HG03108 (cell line): Measurements from ENCODE around the gene FRMD4A.
"Not testable (repeated sequence)": the region's sequence is repeated elsewhere in the genome, so short reads cannot be mapped to it uniquely, and the experiment has no call there.

Source experiments
- ATAC-seq: cut with Tn5 transposase; IDR thresholded peaks from one replicate; pipeline ENCODE4 v1.9.1; 2021; ENCODE audit warnings: moderate library complexity; ENCODE audit not compliant: unreplicated experiment

The FRMD4A gene

DNA sequence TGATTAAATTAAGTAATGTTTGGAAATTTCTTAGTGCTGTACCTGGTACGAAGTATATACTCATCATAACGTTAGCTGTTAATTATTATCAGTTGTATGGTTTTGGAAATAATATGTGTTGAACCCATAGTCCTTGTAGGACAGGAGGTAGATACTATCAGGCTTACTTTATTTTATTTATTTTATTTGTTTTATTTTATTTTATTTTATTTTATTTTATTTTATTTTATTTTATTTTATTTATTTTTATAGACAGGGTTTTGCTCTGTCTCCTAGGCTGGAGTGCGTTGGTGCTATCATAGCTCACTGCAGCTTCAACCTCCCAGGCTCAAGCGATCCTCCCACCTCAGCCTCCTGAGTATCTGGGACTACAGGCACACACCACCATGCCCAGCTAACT, 465.5 kb downstream of the FRMD4A start:
- not testable (repeated sequence) for ATAC-seq

DNA sequence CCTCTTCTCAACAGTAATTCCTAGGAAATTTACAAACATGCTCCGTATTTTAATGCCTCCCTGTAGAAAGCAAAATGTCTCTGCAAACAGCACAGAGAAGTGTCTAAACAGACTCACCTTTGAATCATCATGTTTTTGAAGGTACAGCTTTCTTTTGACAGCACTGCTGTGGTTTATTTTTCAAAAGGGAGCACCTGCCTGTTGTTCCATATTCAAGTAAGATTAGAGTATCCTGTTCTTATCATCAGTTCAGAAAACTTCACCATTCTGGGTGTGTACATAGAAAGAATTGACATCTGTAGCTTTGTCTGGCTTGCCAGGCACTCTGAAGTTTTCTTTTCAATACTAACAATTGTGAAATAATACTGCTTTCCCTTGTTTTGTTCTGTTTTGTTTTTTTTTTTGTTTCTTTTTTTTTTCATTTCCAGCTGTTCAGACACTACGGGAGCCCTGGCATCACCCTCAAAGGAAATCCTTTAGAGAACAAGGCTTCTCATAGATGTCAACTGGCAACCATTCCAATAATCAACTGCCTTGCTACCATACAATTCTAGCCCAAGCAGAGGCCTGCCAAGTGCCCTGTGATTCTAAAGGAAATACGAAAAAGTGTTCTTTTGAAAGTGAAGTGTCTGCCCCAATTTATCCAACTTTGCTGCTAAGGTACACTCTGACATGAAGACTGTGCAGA, 468.0 kb downstream of the FRMD4A start:
- no peak for ATAC-seq

DNA sequence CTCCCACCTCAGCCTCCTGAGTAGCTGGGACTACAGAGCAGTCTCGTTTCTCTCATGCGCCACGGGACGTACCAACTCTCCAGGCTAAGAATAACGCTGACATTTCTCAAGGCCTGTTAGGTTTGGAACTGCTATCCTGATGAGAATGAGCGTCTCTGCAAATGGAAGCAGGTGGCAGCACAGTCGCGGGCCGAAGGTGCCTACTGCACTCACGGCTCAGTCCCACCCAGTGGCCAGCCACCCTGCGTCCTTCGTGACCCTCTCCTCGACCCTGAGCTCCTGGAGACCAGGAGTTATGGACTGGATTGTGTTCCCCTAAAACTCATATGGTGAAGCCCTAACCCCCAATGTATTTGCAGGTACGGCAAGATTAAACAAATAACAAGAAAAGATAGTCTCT, 469.8 kb downstream of the FRMD4A start:
- ATAC-seq = no peak

DNA sequence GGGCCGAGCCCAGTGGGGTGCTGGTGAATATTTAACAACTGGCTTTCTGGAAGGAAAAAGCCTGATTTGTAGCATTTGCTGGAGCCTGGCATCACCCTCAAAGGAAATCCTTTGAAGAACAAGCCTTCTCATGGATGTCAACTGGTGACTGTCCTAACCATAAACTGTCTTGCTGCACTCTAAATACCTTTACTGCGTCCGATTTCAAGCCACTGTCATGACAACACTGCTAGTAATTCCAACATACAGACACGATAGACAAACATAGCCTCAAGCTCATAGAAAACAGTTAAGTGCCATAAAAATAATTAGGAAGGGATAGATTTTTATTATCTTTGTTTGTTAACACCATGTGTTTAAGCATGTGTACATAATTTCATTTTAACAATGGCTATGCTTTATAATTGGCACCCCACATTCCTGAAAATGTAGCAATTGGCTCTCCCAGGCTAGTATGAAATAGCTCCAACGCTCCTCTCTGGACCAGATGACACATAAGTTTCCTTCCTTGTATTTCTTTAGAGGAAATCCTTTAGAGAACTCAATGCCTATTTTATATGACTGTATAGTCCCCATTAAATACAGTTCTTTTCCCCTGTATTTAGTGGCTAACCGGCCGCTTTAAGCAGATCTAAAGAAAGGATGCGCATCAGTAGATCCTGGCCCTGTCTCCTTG, 470.6 kb downstream of the FRMD4A start:
- no peak for ATAC-seq

DNA sequence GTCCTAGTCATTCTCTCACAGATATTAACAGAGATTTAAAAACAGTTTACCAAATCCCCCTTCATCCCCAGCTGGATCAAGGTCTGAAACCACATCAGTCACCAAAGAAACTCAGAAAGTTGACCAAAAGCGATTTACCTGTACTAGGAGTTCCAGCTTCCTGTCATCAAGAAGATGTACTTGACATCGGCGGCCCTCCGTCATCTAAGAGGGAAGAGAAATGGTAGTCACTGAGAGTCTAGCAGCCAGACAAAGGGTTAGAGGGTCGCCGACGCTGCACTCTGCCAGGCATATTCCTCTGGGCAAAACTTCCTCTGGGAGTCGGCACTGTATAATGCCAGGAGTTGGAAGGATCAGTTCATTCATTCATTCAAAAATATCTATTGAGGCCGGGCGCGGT, 472.0 kb downstream of the FRMD4A start:
- ATAC-seq = no peak

DNA sequence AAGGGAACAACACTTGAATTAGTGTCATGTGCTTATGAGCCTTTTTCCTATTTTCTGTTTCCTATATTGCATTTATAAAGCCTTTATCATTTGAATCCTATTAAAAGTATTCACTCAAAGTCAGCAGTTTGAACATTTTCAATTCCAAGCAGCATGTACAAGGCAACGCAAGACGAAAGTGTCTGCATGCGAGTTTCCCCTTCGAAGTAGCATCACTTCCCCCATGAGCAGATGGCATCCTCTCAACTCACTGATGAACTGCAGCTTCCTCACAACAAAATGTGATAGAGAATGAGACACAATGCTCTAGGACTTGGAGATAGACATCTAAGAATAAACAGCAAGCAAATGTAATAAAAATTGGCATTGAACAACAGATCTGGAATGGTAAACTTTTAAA, 473.3 kb downstream of the FRMD4A start:
- no peak for ATAC-seq

DNA sequence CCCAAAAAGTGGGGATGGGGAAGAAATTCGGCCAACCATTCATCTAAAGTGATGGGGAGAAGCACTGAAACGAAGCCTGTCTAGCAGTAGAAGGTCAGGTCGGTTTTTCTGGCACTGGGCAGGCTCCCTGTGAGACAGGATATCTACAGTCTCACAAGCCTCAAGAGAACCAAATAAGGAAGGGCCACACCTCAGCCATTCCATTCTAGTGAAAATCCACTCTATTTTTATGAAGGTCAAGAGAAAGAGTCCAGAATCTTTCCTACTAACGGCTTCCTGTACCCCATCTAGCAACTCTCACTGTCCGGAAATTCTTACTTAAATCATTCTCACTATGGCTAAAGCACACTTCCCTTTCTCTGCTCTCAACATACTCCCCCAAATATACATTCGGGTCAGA, 476.9 kb downstream of the FRMD4A start:
- ATAC-seq = no peak

DNA sequence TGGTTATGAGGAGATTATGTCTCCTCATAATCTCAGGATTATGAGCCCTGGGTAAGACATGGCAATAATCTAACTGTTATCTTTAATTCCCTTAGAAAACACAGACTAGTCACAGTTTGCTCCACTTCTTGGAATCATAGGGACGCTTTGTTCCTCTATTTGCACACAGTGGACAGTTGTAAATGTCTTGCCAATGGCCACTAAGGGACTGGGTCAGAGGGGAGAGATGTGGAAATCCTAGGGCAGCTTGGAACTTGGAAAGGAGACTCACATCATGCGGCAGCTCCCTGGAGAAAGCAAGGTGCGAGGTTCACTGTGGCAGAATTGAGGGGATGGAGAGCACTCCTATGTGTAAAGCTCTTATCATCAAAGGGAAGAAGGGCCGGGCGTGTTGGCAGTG, 477.9 kb downstream of the FRMD4A start:
- ATAC-seq = no peak

DNA sequence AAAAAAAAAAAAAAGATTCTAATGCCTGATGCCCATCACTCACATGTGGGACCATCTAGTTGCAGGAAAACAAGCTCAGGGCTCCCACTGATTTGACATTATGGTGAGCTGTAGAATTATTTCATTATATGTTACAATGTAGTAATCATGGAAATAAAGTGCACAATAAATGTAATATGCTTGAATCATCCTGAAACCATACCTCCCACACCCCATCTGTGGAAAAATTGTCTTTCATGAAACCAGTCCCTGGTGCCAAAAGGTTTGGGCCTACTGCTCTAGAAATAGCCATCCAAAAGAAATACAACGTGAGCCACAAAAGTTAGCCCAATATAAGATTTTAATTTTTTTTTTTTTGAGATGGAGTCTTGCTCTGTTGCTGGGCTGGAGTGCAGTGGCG, 478.8 kb downstream of the FRMD4A start:
- ATAC-seq = no peak

DNA sequence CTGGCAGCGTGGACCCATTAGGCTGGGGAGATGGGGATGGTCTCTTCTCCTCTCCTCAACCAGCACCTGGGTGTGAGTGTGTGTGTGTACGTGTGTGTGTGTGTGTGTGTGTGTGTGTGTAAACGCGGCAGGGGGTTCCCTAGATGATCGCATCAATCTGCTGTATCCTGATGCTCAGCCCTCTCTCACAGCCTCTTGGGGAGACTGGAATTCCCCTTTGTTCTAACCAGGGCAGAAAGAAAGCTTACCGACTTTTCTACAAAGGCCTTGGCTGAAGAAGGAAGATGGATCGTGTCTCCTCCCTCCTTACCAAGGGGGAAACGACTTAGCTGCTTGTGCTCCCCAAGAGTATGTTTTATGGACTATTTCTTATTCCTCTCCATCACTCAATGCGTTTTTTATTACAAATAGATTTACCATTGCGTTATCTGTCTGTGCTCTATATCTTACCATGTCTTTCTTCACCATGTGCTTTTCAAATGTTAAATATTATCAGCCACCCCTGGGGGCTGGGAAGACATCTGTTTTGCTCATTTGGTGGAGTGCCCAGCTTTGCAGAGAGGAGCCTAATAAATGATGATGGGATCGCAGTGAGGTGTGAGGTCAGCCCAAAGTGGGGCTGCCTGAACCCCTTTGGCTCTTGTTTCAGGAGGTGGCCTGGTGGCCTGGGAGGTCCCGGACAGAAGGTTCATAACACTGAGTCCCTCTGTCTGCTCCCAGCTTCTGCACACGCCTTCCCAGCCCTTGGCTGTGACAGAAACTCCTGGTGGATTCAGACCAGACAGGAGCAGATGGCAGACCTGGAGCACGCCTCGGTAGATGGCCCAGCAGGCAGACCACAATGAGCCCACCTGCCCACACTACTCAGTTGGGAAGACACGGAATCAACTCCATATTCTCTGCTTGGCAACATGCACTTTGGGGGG, 481.9 kb downstream of the FRMD4A start:
- no peak for ATAC-seq

DNA sequence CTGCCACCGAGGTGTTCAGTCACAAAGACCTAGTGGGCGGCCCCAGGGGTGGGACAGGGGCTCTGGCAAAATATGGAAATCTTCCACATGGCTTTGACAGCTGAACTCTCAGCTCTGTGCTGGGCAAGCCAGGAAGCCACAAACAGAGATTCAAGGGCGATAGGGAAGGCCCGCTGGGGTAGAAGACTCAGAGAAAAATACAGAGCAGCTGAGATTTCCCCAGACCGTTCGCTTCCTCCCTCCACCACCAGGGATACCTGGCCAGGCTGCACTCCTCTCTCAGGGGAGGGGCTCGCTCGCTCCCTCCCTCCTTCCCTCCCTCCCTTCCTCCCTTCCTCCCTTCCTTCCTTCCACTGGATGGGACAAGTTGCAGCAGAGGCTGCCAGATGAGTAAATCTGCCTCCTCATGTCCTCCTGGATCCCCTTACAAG, 483.5 kb downstream of the FRMD4A start:
- ATAC-seq = no peak

DNA sequence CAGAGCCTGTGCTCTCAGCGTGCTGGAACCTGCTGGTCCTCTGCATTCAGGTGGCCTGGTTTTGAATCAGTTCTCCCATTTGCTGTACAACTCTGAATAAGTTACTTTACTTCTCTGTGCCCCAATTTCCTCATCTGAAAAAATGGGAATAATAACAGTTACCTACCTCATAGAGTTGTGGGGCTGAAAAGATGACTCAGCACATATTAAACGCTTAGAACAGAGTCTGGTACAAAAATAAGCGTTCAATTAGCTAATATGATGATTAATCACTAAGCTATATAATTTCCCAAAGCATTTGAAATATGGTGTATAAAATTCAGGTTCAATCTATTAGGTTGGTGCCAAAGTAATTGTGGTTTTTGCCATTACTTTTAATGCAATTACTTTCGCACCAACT, 484.8 kb downstream of the FRMD4A start:
- ATAC-seq = no peak

DNA sequence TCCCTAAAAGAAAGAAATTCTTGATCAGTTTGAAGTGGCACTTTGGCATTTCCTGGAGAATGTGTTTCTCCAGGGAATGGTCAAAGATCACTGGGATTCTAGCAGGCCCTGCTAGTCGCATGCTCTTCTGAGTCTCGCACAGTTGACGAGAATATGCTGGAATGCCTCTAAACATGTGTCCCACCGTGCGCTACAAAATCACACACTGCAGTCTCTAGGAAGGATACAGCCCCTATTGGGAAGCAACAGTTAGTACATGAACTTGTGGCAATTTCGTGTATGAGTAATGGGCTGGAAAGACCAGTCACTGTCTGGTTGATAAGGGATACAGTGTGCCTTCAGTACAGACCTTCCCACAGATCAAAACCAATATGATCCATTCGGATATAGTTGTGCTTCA, 486.1 kb downstream of the FRMD4A start:
- no peak for ATAC-seq

DNA sequence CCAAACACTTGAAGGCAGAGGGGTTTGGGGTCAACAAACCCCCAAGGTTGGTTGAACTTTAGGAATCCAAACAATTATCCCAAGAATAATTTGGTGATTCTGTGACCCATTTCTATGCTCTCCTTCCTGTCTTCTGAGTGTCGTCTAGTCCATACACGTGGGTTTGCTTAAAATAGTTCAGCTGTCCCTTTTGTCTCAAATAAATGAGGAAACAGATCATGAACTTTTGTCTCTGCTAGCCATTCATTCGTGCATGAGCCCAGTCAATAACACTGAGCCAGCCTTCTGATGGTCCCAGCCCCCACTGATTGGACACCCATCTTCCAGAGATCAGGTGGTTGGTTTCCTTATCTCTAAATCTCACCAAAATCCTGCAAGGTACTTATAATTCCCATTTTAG, 488.6 kb downstream of the FRMD4A start:
- ATAC-seq = no peak

DNA sequence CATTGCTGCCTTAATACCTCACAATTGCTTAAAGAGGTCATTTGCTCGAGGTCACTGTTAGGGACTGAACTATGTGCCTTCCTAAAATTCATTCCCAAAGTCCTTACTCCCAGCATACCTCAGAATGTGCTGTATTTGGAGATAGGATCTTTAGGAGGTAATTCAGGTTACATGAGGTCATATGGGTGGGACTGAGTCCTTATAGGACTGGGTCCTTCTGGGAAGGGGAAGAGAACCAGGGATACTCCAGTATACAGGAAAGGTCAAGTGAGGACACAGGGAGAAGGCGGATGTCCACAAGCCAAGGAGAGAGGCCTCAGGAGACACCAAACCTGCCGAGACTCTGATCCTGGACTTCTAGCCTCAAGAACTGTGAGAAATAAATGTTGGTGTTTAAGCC, 490.7 kb downstream of the FRMD4A start:
- ATAC-seq = no peak

DNA sequence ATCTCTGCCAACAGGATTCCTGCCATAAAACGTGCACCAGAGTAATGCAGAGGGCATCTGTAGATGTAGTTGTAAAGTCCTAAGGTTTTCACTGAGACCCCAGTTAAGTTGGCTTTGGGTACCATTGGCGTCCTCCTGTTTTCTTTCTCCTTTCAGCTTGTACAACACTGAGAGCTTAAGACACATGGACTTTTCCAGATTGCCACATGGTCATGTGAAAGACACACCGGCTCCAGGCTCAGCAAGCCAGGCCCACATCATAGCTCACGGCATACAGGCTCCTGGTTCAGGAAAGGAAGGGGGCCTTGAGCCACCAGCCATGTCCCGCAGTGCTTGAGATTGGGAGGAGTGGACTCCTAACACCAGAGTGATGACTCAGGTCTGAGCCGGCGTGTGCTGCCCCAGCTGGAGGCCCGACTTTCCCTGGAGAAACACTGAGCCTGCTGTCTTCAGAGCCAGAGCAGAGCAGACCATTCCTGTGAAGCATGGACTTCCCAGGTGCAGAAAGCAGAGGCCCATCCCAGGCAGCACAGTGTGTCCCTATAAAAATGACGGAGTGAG, 491.2 kb downstream of the FRMD4A start:
- ATAC-seq = no peak

DNA sequence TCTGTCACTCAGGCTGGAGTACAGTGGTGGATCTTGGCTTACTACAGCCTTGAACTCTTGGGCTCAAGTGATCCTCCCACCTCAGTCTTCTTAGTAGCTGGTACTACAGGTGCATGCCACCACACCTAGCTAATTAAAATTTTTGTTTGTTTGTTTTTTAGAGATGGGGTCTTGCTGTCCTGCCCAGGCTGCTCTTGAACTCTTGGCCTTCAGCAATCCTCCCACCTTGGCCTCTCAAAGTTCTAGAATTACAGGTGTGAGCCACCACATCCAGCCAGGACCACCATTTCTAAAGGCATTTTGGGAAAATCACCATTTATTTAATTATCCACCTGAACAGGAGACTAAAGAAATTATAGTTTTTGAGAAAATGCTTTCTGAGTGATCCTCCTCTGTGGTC, 491.7 kb downstream of the FRMD4A start:
- ATAC-seq = no peak

DNA sequence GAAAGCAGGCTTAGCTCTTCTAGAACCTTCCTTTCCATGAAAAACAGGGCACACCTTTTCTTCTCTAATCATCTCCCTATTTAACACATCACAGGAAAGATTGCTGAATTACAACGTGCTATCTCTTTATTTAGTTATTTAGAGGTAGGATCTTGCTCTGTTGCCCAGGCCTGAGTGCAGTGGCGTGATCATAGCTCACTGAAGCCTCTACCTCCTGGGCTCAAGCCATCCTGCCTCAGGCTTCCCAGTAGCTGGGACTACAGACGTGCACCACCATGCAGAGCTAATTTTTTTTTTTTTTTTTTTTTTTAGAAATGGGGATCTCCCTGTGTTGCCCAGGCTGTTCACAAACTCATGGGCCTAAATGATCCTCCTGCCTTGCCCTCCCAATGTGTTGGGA, 492.8 kb downstream of the FRMD4A start:
- no peak for ATAC-seq

DNA sequence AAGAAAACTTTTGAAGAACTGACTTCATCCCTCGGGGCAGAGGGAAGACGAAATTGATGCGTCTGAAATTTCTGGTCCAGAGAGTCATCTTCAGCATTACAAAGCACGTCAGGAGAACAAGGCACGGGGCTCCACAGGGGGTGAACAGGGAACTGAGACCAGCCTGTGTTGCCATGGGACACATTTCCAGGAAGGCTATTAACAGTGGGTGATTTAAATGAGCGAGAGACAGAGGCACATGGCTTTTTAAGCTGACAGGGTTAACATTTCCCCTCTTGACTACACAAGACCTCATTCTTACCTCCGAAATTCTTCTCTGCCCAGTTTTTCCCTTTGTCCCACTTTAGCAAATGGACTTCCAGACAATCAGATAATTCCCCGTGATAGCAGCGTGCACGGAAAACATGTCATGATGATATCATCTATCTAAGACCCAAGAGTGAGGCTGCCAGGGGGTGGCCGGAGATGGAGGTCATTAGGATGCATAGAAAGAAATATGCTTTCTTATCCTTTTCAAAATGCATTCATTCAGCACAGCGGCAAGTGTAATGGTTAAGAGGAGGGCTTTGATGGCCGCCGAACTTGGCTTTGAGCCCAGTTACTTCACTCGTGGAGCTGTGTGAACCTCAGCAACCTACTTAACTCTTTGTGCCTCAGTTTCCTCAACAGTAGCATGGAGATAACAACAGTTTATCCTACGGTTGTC, 496.0 kb downstream of the FRMD4A start:
- no peak for ATAC-seq

DNA sequence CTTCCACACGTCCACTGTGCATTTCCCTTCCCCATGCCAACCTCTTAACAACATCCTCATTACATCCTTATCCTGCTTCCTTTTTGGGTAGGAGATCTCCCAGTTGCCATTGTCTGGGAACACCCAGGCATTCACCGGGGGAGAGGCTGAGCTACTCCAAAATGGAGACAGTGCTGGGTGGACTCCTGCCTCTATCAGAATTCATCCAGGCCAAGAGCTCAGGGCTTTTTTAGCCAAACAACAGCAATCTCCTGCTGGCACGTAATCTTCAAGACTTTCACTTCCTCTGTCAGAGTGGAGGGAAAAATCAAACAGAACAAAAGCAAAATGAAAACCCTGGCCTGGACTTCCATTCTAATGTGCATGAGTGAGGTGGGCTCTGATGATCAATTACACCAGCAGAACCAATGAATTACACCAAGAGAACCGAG, 499.0 kb downstream of the FRMD4A start:
- ATAC-seq = peak; percentile 60

DNA sequence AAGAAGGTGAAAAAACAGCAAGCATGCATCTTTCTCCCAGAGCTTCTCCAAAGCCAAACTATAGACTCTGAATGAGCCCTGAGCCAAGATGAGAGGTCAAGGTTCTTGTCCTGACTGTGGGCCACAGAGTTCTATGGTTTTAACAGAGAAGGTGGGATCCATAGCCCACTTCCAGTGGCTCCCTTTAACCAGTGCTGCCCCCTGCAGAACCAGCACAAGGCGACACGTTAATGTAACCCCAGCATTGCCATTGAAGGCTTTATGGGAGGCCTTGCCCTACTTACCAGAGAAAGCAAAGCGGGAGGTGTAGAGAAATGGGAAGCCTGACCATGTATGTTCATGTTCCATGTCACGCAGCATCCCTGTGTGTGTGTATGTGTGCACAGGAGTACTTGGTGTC, 500.3 kb downstream of the FRMD4A start:
- ATAC-seq = no peak
